ENCODE measurements around the gene PEPD.

Gene PEPD

GRCh38 chr19:33472691-33473652, 48.6 kb downstream of the PEPD start:
- DNase-seq (ENCODE audit: low read depth): no peak

- no peak for DNase-seq (ENCODE audit: low read depth)
These were observed 49.4 kb downstream of the PEPD start for GRCh38 chr19:33472226-33472625.

- DNase-seq (ENCODE audit: low read depth): no peak
These were observed 50.2 kb downstream of the PEPD start for GRCh38 chr19:33471111-33471996.

- no peak for DNase-seq (ENCODE audit: low read depth)
These were observed 50.9 kb downstream of the PEPD start for GRCh38 chr19:33470686-33471085.

GRCh38 chr19:33470040-33470330, 51.6 kb downstream of the PEPD start:
- no peak for DNase-seq (ENCODE audit: low read depth)

GRCh38 chr19:33469171-33470039, 52.2 kb downstream of the PEPD start:
- no peak for DNase-seq (ENCODE audit: low read depth)

- DNase-seq (ENCODE audit: low read depth): no peak
These were observed 53.0 kb downstream of the PEPD start for GRCh38 chr19:33468361-33469170.

DNA sequence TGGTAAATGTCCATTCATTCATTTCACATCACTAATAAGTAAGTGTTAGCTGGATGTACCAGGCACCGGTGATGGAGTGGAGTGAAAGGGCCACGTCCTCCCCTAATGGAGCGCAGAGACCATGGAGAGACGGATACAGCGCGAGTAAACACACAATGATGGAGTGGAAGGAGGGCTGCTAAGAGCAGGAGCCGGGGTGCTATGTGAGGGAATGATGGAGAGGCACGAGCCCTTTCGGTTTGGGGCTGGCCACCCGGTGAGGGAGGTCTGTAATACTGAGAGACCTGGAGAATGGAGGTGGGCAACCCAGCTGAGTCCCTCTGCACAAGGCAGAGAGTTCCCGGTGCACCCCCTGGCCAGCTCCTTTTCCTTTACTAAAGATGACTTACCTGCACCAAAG, 53.7 kb downstream of the PEPD start:
- no peak for DNase-seq (ENCODE audit: low read depth)

DNA sequence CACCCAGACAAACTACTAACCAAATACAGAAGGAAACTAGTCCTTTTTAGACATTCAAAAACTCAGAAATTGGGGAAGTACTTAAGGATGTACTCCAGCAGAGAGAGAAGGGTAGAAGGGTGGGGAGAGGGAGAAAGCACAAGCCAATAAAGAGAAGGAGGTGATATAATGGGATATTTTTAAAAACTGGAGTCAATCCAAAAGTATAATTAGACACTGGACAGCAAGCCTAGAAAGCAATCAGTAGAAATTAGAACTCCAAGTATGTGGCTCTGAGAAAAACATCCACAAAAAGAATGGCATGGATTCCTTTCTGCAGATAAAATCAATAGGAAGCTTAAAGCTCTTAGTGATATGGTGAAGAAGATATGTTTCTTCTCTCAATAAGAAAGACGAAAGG, 55.8 kb downstream of the PEPD start:
- DNase-seq (ENCODE audit: low read depth): no peak

DNA sequence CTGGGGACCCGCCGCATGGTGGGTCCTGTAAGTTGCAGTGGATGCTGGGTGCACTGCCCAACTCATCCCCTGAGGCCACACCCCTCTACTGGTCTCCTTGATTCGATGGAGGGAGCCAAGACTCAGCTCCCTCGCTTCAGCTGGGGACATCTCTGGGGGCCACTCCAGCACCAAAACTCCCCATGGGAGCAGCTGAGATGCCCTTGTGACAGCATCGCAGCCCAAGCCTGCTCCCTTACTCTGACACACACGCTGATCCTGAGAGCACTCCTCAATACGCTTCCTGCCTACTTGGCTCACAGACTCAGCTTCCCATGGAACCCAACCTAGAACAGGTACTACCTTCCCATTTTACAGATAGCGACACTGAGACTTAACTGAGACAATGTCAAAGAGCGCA, 56.2 kb downstream of the PEPD start:
- DNase-seq (ENCODE audit: low read depth): no peak

DNA sequence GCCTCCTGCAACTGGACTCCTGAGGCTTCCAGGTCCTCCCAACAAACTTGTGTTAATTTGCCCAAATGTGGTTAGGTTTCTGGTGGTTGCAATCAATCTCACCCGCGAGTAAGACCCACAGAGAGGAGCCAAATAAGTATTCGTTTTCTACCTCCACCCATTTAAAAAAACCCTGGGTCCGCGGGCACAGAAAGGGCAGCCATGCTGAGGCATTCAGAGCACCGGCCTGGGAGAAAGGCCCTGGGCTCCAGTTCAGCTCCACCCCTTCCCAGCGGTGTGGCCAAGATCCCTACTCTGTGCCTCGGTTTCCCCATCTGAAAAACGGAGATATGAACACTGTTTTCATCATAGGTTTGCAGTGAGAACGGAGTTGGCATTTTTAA, 56.9 kb downstream of the PEPD start:
- no peak for DNase-seq (ENCODE audit: low read depth)

- DNase-seq (ENCODE audit: low read depth): no peak
These were observed 57.4 kb downstream of the PEPD start for GRCh38 chr19:33464010-33464732.

- no peak for DNase-seq (ENCODE audit: low read depth)
These were observed 58.4 kb downstream of the PEPD start for GRCh38 chr19:33463199-33463598.

- no peak for DNase-seq (ENCODE audit: low read depth)
These were observed 59.3 kb downstream of the PEPD start for GRCh38 chr19:33462112-33462791.

GRCh38 chr19:33461256-33462111, 60.1 kb downstream of the PEPD start:
- DNase-seq (ENCODE audit: low read depth): no peak

DNA sequence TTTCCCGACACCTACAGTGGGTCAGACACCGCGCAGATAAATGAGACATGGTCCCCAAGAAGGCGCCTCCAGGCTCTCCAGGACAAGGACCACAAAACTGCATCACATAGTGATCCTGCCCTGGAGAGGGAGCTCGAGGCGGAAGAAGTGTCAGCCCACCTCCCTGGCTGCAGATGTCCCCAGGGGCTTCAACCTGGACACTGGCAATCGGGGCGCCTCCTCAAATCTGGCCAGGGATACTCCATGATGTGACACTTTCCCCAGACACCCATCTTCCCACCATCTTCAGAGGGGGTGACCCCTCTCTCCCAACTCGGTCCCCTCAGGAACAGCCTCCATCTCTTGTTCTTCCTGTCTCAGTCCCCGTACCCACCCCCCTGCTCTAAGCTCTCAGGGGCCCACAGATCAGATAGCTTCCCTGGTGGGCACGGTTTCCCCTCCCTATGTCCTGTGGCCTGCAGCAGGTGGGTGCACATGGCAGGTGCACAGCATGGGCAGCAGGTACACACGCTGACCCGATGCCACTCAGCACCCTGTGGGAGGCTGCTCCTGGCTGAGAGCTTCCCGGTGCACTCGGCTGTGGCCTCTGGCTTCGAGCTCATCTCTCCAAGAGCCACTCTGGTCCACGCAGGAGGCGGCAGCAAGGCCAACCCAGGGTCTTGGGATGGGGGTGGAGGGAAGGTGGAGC, 61.2 kb downstream of the PEPD start:
- no peak for DNase-seq (ENCODE audit: low read depth)

DNA sequence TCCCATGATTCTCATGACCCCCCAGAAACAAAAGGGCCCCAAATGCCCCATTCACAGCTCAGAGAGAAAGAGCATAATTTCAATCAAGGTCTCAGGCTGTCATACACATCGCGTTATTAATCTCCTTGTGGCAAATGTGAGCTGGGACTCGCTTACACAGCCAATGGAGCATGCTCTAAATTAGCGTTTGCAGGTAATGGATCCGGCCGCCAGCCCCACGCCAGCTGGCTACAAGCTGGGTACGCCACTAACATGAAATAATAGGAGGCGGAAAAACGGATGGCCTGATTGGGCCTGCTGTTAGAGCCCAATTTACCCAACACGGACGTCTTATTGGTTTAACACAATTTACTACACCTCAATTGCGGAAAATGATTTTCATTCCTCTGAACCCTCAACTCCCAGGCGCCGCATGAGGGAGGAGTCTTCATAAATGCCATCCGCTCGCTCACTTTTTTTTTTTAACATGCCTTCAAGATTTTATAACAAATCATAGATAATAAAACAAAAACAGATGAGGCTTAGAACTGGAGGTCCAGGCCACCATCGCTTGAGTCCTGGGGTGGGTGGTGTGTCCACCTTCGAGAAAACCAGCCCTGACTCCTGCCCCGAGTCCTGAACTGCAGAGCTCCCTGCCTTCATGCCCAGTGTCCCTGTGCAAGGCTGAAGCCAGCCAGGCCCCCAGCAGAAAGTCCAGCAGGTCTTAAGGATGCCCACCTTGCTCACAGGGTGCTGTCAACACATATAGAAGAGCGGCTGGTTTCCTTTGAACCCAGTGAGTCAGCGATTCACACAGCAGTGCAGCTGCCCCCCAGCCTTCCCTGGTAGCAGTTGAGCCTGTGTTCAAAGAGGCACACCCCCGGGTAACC, 62.1 kb downstream of the PEPD start:
- DNase-seq (ENCODE audit: low read depth): no peak

DNA sequence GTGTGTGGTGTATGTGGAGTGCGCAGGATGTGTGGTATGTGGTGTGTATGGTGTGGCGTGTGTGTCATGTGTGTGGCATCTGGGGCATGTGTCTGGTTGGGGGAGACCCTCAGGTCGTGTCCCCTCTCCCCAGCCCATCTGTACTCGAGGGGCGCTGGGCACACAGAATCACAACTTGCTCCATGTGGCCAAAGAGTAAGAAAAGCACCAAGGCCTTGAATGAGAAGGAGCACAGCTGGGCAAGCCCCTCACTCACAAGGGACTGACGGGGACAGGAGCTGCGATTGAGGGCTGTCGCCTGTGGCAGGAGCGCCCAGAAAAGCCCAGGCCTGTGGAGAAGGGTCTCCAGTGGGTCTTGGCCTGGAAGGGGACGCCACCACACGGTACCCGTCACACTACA, 62.8 kb downstream of the PEPD start:
- DNase-seq (ENCODE audit: low read depth): no peak

All from stimulated activated CD8-positive, alpha-beta memory T cell treated with anti-CD3 and anti-CD28 coated beads, Interleukin-12 subunit alpha, Interleukin-12 subunit beta, amount 100 ng/mL, for 4 hours (primary cell).